ENCODE results near the gene CTBP1.
A peak's percentile ranks its signal among the peaks of the same experiment; 100 is the strongest.

The CTBP1 gene

DNA sequence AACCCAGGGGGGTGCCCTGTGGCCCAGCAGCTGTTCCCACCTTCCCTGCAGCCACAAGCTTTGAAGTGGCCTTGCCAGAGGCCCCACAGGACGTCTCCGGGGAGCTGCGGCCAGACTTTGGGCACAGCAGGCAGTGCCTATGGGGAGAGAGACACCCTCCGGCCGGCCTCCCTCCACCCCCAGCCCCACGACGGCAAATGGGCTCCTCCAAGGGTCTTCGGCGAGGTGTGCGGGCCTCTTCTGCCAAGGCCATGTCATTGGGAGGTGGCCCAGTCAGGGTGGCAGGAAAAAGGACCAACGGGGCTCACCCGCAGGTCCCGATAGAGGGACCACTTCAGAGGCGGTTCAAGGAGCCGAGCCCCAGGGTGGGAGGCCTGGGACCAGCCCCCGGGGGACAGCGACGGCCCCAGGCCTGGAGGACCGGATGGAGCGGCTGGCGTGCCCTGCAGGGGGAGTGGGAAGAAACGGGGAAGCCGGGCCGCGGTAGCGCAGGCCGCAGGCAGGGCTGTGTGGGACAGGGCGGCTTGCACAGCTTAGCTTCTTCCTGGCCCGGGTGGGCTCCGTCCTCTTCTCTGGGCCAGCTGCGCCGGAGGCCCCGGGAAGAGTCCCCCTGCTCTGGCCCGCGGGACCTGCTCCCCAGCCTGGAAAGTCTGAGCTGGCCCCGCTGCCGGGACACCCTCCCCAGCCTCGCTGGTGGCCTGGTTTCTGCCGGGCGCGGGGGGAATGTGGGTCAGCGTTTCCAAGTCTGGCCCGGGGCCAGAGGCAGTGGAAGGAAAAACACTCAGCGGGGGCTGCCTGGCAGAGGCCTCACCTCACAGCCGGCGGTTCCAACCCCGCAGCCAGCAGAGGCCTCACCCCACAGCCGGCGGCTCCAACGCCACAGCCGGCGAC lies 54.7 kb downstream of the CTBP1 start:
- Histone ChIP-seq H3K27me3 (ENCODE audit: control insufficient read depth in 1 of 2, insufficient read depth in 1 of 2, low read length in 2 of 2) (no peaks in the 10 kb centered on the region), H3K18ac (ENCODE audit: low read depth in 1 of 2, low read length in 2 of 2) (peak overlapping the region; percentile 85 to 96), H3K4me2 (ENCODE audit: low read length, poor library complexity, severe bottlenecking) (no peak overlapping the region), H4K8ac (ENCODE audit: low read length) (peak overlapping the region; percentile 85), H3K79me1 (replicated peaks; ENCODE audit: low read length, poor library complexity, severe bottlenecking) (no peaks in the 10 kb centered on the region), H3K4ac (ENCODE audit: low read depth in 1 of 2, low read length in 2 of 2) (peak overlapping the region; percentile 94 to 97), H3K9me3 (ENCODE audit: control insufficient read depth, low read length) (no peaks in the 10 kb centered on the region), H2BK15ac (ENCODE audit: low read depth, poor library complexity, severe bottlenecking) (peak overlapping the region; percentile 88), H3K36me3 (ENCODE audit: control insufficient read depth in 1 of 2, insufficient read depth in 2 of 2, low read depth in 1 of 2, low read length in 2 of 2) (peaks cover 10 to 30% of the 10 kb centered on the region in 2 experiments), H2BK12ac (ENCODE audit: low read length in 2 of 2) (peak overlapping the region; percentile 85 to 99), H3K9ac (ENCODE audit: low read length) (peak overlapping the region; percentile 81), H2AK5ac (ENCODE audit: low read length, severe bottlenecking) (peak overlapping the region; percentile 79), H3K14ac (ENCODE audit: low read length in 2 of 2) (peak overlapping the region in 1 of 2 experiments; percentile 94), H3K4me1 (ENCODE audit: control insufficient read depth, insufficient read depth, low read depth, low read length) (peaks cover 52% of the 10 kb centered on the region), H3K23ac (ENCODE audit: low read length in 2 of 2) (peak overlapping the region in 1 of 2 experiments; percentile 78), H4K91ac (ENCODE audit: low read length) (peak overlapping the region; percentile 85), H3K4me3 (ENCODE audit: insufficient read depth in 1 of 2, low read depth in 1 of 2, low read length in 2 of 2) (peak overlapping the region; percentile 12 to 31), H2AFZ (ENCODE audit: low read depth, low read length) (no peak overlapping the region), H2BK120ac (ENCODE audit: low read depth, low read length) (peak overlapping the region; percentile 97), H3K27ac (ENCODE audit: low read length, poor library complexity, severe bottlenecking) (peak overlapping the region; percentile 63), H2BK5ac (ENCODE audit: low read depth, low read length, poor library complexity, severe bottlenecking) (peak overlapping the region; percentile 60)
- 92% methylated on average over 50 of the region's 52 CpGs for WGBS
- DNase-seq = peak; percentile 45

DNA sequence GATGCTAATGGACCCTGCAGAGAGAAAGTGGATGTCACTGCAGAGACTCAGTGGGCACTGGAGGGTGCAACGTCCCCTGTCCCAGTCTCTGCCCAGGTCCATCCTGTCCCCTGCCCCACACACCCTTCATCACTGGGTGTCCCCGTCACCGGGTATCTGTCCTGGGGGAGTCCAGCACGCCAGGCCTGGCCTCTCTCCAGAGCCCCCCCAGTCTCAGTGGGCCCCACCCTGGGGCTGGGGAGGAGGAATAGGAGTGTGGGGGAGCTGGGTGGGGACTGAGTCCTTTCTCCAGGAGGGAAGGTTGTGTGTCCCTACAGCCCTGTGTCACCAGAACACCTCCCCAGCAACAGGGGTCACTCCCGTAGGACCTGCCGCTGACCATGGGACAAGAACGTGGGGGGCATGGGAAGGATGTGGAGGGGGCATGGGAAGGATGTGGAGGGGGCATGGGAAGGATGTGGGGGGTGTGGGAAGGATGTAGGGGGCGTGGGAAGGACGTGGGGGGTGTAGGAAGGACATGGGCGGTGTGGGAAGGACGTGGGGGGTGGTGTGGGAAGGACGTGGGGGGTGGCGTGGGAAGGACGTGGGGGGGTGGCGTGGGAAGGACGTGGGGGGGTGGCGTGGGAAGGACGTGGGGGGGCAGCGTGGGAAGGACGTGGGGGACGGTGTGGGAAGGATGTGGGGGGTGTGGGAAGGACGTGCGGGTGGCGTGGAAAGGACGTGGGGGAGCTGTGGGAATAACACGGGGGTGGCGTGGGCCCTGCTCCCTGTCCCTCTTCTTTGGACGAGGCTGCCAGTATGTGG lies 55.5 kb downstream of the CTBP1 start:
- Histone ChIP-seq H3K4ac (ENCODE audit: low read depth in 1 of 2, low read length in 2 of 2) (peak overlapping the region; percentile 97), H3K14ac (ENCODE audit: low read length in 2 of 2) (peak overlapping the region in 1 of 2 experiments; percentile 94)
- WGBS = 89% methylated on average over 14 of the region's 28 CpGs

DNA sequence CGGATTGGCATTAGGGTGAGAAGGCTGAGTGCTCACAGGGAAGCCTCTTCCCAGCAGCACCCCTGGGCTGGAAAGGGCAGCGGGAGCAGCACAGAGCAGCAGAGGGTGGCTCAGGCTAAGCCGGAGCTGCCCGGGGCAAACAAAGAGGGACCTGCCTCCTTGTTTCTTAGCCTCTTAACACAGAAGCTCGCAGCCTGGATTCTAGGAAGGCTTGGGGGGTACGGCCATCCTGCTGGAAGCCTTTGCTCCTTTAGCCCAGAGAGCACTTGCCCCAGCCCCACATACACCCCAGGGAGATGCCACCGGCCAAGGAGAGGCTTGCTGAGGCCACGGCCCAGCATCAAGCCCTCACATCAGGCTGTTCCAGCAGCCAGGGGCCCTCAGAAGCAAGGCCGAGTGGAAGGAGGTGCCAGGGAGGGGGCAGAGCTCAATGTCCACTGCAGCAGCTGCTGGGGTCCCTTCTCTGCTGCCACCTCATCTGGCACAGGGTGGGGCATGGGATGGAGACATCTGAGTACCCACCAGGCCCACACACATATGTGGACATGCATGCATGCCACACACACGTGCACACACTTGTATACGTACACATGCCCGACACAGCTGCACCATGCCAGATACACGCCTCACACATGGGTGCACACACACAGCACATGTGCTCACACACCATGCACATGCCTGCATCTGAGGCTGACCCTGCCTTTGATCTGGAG lies 56.3 kb downstream of the CTBP1 start:
- peaks cover 10 to 26% of the 10 kb centered on the region in 2 experiments for H3K36me3 ChIP-seq (ENCODE audit: control insufficient read depth in 1 of 2, insufficient read depth in 2 of 2, low read depth in 1 of 2, low read length in 2 of 2)
- no peaks in the 10 kb centered on the region for H3K27me3 ChIP-seq (ENCODE audit: control insufficient read depth in 1 of 2, insufficient read depth in 1 of 2, low read length in 2 of 2)
- H4K8ac ChIP-seq (ENCODE audit: low read length) = peak overlapping the region; percentile 86
- peaks cover 47% of the 10 kb centered on the region for H3K4me1 ChIP-seq (ENCODE audit: control insufficient read depth, insufficient read depth, low read depth, low read length)
- 62% methylated on average over 13 of the region's 13 CpGs for WGBS
- H3K9ac ChIP-seq (ENCODE audit: low read length) = peak overlapping the region; percentile 86
- peak overlapping the region; percentile 66 for H2AK5ac ChIP-seq (ENCODE audit: low read length, severe bottlenecking)
- no peak overlapping the region for H3K4me2 ChIP-seq (ENCODE audit: low read length, poor library complexity, severe bottlenecking)
- H3K9me3 ChIP-seq (ENCODE audit: control insufficient read depth, low read length) = no peaks in the 10 kb centered on the region
- H2BK5ac ChIP-seq (ENCODE audit: low read depth, low read length, poor library complexity, severe bottlenecking) = peak overlapping the region; percentile 79
- H2BK120ac ChIP-seq (ENCODE audit: low read depth, low read length) = peak overlapping the region; percentile 95
- peak overlapping the region; percentile 64 for H2BK15ac ChIP-seq (ENCODE audit: low read depth, poor library complexity, severe bottlenecking)
- H3K18ac ChIP-seq (ENCODE audit: low read depth in 1 of 2, low read length in 2 of 2) = peak overlapping the region; percentile 95 to 96
- peak overlapping the region; percentile 95 for H4K91ac ChIP-seq (ENCODE audit: low read length)
- H3K79me1 ChIP-seq (replicated peaks; ENCODE audit: low read length, poor library complexity, severe bottlenecking) = no peaks in the 10 kb centered on the region
- peak overlapping the region; percentile 95 for H3K27ac ChIP-seq (ENCODE audit: low read length, poor library complexity, severe bottlenecking)
- DNase-seq = no peak
- peak overlapping the region in 1 of 2 experiments; percentile 20 for H3K23ac ChIP-seq (ENCODE audit: low read length in 2 of 2)
- peak overlapping the region in 1 of 2 experiments; percentile 82 for H3K14ac ChIP-seq (ENCODE audit: low read length in 2 of 2)
- H3K4me3 ChIP-seq (ENCODE audit: insufficient read depth in 1 of 2, low read depth in 1 of 2, low read length in 2 of 2) = peak overlapping the region in 1 of 2 experiments; percentile 52
- H2AFZ ChIP-seq (ENCODE audit: low read depth, low read length) = no peak overlapping the region
- peak overlapping the region; percentile 56 to 95 for H2BK12ac ChIP-seq (ENCODE audit: low read length in 2 of 2)
- peak overlapping the region; percentile 91 to 97 for H3K4ac ChIP-seq (ENCODE audit: low read depth in 1 of 2, low read length in 2 of 2)

More for the DNA sequence above, 55.5 kb downstream of the CTBP1 start:
- Histone ChIP-seq H3K18ac (ENCODE audit: low read depth in 1 of 2, low read length in 2 of 2) (peak overlapping the region; percentile 95 to 96), H3K4me3 (ENCODE audit: insufficient read depth in 1 of 2, low read depth in 1 of 2, low read length in 2 of 2) (peak overlapping the region; percentile 12 to 52), H2AFZ (ENCODE audit: low read depth, low read length) (no peak overlapping the region), H3K4me2 (ENCODE audit: low read length, poor library complexity, severe bottlenecking) (no peak overlapping the region), H3K36me3 (ENCODE audit: control insufficient read depth in 1 of 2, insufficient read depth in 2 of 2, low read depth in 1 of 2, low read length in 2 of 2) (peaks cover 10 to 30% of the 10 kb centered on the region in 2 experiments), H4K8ac (ENCODE audit: low read length) (peak overlapping the region; percentile 86), H2BK12ac (ENCODE audit: low read length in 2 of 2) (peak overlapping the region; percentile 95 to 99), H3K27me3 (ENCODE audit: control insufficient read depth in 1 of 2, insufficient read depth in 1 of 2, low read length in 2 of 2) (no peaks in the 10 kb centered on the region), H3K9ac (ENCODE audit: low read length) (peak overlapping the region; percentile 86), H3K79me1 (replicated peaks; ENCODE audit: low read length, poor library complexity, severe bottlenecking) (no peaks in the 10 kb centered on the region), H2BK120ac (ENCODE audit: low read depth, low read length) (peak overlapping the region; percentile 97), H2AK5ac (ENCODE audit: low read length, severe bottlenecking) (peak overlapping the region; percentile 79), H3K23ac (ENCODE audit: low read length in 2 of 2) (peak overlapping the region in 1 of 2 experiments; percentile 78), H4K91ac (ENCODE audit: low read length) (peak overlapping the region; percentile 95), H3K4me1 (ENCODE audit: control insufficient read depth, insufficient read depth, low read depth, low read length) (peaks cover 50% of the 10 kb centered on the region), H3K27ac (ENCODE audit: low read length, poor library complexity, severe bottlenecking) (peak overlapping the region; percentile 95), H2BK5ac (ENCODE audit: low read depth, low read length, poor library complexity, severe bottlenecking) (peak overlapping the region; percentile 60), H3K9me3 (ENCODE audit: control insufficient read depth, low read length) (no peaks in the 10 kb centered on the region), H2BK15ac (ENCODE audit: low read depth, poor library complexity, severe bottlenecking) (peak overlapping the region; percentile 64)
- DNase-seq = no peak

Data from mesenchymal stem cell (in vitro differentiated cells and primary cell).